ENCODE results near the gene CAMK2A.

Gene CAMK2A

DNA sequence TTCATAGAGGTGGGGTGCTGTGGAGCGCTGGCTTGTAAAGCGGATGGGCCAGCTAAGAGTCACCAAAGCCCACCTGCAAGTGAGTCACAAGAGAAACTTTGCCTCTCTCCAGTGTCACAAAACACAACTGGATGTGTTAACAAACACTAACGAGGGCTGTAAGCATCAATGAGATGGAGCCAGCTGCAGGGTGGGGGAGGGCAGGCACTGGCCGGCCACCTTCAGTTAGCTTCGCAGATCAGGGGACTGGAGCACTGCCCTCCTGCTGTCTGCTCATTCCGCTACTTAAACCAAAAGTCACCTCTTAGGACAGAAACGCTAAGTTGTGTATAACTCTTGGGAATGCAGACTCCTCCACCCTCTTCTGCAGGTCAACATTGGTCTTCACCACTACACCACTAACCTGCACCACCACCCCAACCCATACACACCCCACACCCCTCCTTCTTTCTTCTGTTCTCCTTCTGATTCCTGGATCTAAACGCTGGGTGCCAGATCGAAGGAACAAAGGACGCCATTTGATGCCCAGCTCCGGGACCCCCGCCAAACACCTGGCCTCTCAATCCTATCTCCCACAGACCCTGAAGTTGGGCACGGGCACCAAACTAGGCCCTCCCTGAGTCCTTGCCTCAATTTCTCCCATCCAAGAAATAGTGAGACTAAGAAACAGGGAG is 11.1 kb upstream of the CAMK2A start:
- no peak for DNase-seq (ENCODE audit: low read depth in 2 of 2)

DNA sequence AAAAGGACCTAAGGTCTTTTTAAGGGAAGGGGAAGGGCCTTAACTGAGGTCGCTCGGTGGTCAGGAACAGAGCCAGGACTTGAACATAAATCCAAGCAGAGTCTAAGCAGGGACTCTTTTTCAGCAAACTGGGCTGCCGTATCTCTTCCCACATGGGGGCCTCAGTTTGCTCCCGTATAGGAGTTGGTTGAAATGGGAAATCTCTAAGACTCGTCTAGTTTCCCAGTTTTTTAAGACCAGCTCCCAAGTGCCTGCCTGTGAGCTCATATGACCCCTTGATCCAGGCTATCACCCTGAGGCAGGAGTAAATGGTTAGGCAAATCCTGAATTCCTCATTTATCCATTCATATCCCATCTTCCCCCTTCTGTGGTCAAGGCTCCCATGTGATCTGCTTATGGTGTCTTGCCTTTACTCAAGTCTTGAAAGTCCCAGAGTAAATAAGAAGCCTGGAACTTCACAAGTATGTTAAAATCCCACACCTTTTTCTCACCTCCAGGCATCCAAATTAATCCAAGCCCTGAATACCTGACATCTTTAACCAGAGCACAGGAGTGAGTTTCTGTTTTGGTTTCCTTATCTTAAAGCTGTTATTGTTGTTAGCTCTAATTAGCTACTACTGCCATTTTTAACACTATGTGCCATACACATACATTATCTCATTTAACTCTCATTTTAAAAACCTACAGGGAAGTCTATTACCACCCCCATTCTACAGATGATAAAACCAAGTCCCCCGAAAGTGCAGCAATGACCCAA is 10.2 kb upstream of the CAMK2A start:
- no peak for DNase-seq (ENCODE audit: low read depth in 2 of 2)

DNA sequence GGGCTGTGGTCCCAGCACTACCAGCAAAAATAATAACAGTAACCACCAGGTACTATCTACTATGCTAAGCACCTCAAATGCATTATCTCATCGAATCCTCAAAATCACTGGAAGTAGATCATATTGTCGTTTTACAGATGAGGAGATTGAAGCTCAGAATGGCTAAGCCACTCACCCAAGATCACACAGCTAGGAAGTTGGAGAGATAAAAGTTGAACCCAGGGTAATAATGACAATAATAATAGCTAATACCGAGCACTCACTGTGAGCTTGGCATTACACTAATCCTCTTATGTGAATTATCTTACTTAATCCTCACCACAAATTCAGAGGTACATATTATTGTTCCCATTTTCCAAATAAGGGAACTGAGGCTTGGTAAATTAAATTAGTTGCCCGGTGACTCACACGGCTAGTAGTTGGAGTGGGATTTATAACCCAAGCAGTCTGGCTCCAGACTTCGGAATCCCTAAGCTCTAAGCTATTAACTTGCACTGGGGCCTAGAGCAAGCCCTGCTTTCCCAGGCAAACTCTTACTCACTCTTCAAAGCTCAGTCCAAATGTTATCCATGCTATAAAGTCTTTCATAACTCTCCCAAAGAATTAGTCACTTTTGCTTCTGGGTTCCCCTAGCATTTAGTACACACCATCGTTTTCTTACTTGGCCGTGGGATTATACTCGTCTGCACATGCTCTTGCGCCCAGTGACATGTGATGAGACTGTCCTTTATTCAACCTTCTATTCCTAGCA is 9.3 kb upstream of the CAMK2A start:
- DNase-seq (ENCODE audit: low read depth in 2 of 2): no peak

DNA sequence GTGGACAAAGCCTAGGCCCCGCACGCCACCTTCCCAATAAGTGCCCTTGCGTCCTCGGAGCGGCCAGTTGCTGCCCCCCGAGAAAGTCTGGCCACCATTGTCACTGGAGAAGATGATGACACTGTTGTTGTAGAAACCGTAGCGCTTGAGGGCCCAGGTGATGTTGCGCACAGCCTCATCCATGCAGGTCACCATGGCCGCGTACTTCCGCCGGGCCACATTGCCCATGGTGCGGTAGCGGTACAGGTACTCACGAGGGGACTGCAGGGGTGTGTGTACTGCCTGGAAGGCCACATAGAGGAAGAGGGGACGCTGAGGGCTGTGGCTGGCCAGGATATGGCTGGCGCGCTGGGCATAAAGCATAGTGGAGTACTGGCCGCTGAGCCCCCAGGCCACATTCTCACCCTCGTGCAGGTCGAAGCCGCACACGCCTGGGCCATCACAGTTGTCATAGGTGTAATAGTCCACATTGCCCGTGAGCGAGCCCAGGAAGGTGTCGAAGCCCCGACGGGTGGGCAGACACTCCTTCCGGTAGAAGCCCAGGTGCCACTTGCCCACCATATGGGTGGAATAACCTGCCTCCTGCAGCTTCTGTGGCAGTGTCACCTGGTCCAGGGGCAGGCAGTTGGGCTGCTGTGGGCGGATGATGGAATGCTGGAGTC is 8.5 kb upstream of the CAMK2A start:
- DNase-seq (ENCODE audit: low read depth in 2 of 2): no peak

DNA sequence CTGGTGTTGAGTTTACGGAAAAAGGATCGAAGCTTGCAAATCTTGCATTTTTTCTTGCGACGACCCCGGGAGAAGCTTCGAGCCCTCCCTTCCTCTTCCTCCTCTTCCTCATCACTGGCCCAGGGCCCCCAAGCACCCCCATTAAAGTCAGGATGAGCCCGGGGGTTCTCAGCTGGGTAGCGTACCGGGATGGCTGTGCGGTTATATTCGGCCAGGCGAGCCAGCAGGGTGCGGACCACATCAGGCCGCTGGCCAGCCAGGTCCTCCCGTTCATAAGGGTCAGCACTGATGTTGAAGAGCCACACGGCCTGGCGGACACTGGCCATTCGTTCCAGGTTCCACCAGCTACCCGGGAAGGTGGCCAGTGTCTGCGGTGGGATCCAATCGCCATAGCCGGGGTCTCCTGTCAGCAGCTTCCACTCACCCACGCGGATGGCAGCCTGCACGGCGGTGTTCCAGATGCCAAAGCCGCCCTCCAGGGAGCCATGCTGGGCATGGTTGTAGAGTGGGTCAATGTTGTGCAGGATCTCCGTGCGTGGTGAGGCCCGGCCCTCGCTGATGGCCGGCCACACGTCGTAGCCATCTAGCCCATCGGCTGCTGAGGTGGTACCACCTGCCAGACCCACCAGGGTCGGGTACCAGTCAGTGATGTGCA is 7.8 kb upstream of the CAMK2A start:
- DNase-seq (ENCODE audit: low read depth in 2 of 2): no peak

DNA sequence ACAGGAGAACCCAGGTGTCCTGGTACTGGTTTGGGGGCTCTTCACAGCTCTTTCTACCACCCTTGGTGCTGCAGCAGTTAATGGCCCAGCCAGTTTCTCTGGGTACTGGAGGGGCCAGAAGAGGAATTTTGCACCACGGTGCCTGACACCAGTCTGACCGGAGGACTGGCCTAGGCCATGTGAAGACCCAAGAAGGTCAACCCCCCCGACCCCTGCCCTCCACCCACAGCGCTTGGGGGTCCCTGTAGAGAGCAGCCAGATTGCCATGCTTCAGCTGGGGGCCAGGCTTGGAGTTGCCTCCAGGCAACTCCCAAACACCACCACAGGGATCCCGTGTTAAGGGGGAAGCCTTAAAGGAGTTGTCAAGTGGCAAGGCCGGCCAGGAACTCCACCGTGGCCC is 6.9 kb upstream of the CAMK2A start:
- DNase-seq (ENCODE audit: low read depth in 2 of 2): no peak

DNA sequence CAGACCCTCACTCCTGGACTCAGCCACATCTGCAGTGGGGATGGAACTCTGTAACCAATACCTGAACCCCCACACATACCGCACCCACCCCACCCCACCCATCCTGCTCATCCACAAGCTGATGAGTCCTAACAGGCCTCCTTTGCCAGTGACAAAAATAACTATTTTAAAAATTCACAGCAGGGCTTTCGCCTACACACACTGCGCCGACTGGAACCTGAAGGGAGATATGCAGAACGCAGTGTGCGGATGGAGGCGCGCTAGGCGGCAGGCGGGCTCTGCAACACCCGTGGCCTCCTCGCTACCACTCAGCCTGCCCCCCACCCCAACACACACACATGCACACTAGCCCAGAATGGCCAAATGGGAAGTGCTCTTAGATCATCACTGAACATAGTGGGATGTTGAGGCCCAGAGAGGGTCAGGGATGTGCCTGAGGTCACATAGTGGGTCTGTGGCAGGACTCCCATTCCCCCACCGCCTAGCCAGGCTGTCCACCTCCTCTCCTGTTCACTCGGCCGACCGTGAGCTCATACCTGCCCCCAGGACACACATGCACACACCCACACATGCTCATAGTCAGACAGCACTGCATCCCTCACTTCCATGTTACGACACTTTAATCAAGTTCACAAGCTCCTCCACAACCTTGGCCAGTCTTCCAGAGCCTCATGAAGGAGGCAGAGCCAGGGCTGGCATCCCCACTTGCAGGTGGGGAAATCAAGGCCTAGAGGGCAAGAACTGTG is 6.3 kb upstream of the CAMK2A start:
- no peak for DNase-seq (ENCODE audit: low read depth in 2 of 2)

DNA sequence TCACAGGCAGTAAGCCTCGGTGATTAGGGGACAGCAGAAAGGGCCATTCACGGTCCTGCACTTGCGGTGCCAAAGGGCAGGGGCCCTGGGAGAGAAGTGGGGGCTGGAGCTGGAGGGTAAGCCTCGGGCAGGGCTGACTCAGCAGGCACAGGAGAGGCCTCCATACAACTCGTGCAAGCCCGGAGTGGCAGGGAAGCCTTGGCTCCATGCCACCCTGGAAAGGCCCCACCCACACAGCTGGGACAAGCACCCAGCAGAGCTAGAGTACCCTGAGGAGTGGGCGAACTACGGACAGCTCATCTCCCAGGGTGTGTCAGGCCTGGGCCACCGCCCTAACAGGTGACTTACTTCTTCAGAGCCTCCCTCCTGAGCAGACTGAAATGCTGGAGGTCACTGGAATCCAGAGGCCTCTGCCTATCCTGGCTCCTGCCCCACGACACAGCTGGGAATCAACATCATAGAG is 5.6 kb upstream of the CAMK2A start:
- DNase-seq (ENCODE audit: low read depth in 2 of 2): no peak

DNA sequence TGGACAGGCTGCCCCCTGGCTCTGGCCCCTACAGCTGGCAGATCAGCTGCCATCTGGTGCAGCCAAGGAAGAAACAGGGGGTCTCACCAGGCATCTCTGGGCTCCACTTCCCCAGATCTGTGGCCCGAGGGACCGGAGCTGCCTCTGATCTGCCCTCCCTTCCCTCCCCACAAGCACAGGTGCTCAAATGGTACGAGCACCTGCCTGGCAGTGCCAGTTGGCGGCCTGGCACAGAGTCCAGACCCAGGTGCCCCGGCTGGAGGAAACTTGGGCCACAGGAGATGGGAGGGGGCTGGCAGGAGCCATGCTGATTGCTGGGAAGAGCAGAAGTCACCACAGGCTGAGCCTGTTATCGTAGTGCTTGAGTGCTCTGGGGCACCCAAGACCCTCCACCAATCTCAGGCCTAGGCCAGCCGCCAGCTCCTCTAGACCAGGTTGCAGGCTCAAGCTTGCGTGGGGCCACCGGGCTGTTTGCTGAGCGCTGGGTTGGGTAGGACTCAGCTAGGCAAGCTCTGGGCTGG is 5.0 kb upstream of the CAMK2A start:
- DNase-seq (ENCODE audit: low read depth in 2 of 2): no peak

DNA sequence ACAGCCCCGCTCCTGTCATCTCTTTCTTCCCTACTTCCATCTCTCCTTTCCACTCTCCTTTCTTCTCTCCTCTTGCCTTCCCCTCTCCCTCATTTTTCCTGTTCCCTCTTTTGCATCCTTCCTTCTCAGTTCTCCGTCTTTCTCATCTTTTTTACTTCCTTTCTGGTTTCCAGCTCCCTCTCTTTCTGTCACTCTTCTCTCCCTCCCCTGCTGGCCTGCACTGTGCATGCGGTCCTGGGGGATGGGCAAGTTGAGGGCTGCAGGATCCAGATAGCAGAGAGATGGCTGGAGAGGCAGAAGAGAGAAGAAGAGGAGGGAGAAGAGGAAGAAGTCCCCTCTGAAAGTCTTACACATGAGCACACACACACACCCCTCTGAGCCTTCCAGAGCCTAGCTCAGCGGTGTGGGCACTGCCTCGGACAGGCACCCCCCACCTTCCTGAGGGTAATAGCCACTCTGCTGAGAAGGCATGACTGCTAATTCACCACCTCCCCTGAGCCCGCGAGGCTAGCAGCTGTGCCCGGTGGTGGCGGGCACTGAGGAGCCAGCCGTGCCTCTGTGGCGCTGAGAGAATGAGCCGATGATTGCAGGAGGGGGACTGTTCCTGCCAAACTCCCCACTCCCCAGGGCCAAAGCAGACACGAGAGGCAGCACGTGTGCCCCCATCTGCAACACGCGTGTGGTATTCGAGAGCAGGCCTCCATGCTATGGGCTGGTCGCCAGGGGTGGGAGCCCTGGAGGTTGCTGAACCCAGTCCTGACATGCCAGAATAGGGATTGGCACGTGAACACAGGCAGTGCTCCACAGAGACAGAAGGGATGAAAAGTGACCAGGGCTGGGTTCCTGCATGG is 3.7 kb upstream of the CAMK2A start:
- DNase-seq (ENCODE audit: low read depth in 2 of 2): no peak

DNA sequence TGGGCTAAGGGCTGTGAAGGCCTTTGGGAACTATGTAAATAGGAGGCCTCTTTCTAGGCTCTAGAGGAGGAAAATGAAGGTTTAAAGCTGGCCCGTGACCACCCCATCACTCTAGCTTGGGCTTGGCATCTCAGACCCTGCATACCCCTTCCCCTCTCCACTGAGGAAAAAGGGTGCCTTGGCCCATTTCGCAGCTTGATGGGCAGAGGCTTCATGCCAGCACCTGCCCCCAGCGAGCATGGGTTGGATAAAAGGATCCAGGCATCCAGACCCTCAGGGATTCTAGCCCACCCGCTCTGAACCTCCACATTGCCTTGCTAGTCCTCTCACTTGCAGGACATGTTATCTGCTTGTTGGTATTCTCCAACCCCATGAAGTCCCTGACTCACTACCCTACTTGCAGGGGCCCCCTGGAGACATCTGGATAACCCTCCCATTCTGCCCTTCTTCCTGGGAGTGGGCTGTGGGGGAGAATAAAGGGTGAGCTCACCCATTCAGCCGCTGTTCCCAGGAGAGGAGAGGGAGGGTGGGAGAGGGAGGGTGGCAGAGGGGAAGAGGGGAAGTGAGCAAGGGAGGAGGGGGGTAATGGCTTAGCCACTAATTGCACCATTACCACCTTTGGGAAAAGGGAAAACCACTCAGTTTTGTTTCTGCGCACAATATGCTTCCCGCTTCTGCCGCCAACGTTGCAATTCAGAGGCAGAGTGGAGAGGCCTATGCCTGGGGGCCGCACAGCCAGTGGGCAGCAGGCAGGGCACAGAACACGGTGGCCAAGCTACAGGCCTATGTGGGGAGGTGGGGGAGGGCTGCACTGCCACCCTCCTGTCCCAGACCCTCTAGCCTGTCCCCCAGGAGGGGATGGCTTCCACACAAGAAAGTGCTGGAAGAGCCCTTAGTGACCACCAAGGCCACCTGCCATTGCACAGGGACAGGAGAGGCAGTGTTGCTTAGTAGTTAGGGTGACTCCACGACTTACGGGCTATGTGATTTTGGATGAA is 2.1 kb upstream of the CAMK2A start:
- no peak for DNase-seq (ENCODE audit: low read depth in 2 of 2)

DNA sequence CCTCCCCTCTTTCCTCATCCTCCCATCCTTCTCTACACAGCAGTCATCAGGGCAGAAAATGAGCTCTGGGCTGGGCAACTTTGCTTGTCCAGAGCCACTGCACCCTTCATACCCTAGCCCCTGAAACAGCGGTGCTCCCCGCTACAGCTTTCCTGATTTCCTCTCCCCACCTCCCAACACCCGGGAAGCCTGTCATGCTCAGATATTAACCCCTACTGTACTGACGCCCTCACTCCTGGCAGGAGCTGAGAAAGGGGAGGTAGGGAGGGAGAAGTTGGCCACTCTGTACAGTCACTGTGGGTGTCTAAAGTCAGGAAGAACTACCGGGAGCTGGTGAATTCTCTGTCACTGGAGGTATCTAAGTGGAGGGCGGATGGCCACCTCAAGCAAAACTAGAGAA is 782 bp downstream of the CAMK2A start:
- no peak for DNase-seq (ENCODE audit: low read depth in 2 of 2)

DNA sequence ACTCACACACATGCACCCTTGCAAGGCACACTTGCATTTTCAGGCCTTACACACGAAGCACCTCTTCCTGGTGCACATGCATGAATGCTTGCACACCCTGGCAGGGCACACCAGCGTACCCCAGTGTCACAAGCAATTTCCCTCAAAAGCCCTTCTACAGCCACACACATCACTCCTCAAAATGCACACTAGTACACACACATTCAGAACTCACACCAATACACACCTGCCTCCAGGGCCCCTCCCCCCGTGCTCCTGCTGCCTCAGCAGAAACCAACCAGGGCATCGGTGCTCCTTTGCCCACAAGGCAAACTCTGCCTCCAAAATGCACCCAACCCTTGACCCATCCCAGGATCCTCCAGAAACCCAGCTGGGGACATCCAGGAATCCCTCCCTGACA is 1.2 kb downstream of the CAMK2A start:
- no peak for DNase-seq (ENCODE audit: low read depth in 2 of 2)

DNA sequence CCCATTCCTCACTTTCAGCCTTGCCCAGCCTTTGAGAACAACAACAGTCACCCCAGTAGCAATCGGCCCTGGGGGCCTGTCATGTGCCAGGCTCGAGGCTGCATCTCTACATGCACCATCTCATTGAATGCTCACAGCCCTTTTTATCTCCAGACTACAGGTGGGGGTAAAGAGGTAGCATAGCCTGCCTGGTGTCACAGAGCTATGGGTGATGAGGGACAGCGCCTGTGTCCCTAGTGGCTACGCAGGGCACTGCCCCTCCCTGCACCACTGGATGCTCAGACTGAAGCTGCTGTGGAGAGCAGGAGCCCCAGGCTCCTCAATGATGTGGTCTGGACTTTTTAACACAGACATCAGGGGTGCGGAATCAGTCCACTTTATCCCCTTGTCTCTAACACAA is 2.8 kb downstream of the CAMK2A start:
- no peak for DNase-seq (ENCODE audit: low read depth in 2 of 2)

DNA sequence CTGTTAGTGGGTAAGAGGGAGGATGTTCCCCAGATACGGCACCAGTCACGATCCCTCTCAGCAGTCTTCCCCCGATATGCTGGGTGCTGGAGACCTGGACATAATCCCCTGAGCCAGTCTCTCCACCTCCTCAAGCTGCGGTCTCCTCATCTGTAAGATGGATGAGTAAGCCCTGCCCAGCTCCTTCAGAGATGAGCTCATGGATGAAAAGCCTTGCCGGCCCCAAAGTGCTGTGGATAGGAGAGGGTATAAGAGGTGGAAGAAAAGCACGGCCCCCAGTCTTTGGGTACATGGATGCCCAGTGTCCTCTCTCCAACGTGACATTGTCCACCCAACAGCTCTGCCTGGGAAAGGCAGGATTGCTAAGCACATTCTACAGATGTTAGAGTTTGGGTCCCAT is 4.5 kb downstream of the CAMK2A start:
- no peak for DNase-seq (ENCODE audit: low read depth in 2 of 2)

DNA sequence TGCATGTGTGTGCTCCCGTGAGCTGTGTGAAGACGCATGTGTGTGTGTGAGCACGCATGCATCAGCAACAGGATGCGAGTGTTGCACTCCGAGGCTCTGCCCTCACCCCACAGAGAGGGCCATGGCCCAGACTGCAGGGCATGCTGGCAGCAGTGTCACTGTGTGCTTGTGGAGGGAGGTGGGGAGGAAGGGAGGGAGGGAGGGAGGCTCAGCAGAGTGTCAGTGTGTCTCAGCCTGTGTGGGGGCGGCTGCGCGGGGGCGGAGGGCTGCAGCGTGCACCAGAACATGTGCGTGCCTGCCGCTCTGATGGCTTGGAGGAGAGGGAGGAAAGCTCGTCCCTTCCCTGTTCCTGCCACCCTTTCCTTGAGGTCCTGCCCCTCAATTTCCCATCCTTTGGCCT is 5.3 kb downstream of the CAMK2A start:
- DNase-seq (ENCODE audit: low read depth in 2 of 2): no peak

DNA sequence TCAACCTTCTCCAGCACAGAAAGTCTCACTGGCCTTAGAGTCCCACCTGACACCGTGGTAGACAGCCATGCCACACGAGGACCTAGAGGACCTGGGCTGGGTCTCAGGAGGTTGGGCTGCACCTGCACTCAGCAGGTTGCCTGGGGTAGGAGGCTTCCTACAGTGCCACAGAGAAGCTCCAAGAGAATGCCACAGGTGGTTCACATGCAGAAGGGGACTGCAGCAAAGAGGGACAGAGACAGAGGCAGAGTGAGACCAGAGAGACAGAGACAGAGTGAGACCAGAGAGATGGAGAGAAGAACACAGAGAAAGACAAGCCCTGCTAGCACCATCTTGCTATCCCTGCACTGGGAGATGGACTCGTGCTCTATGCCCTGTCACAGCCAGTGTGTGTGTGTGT is 5.7 kb downstream of the CAMK2A start:
- no peak for DNase-seq (ENCODE audit: low read depth in 2 of 2)

DNA sequence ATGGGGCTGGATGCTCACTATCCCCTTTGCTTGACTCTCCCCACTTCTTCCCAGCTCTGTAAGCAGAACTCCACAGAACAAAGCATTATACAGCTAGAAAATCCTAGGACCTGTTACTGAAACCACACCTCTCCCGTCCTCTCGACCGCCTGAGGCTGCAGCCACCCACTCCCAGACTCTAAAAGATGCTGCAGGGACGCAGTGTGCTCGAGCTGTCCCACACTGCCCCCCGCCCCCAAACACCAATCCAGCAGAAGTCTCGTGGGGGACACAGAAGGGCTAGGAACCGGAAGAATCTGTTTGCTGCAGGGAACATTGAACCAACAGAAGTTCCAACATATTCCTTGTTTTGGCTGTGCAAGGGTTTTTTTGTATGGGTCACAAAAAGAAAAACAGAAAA is 7.6 kb downstream of the CAMK2A start:
- DNase-seq (ENCODE audit: low read depth in 2 of 2): no peak
